H9 (cell line): ENCODE results near the gene COL5A3. TPM values are rescaled to one million over a fixed set of nuclear protein-coding genes. Genes with fewer than 3 reads are reported as not detected.

ENCODE experiments used
- DNase-seq: peaks from one replicate; pipeline ENCODE4 v3.0.0-alpha.2; 2017
- H2AFZ ChIP-seq: one replicate; pipeline ENCODE4 v1.6.1; 2013; ENCODE audit warnings: mild to moderate bottlenecking, low read length, control low read depth, moderate library complexity
- H2AK5ac ChIP-seq: 2 replicates; pipeline ENCODE4 v1.6.1; 2013; ENCODE audit warnings: low read length, control low read depth, mixed read lengths; ENCODE audit not compliant: insufficient read length
- H2BK120ac ChIP-seq: one replicate; pipeline ENCODE4 v1.6.1; 2013; ENCODE audit warnings: low read depth, mild to moderate bottlenecking, low read length, control low read depth, inconsistent platforms; ENCODE audit not compliant: poor library complexity, severe bottlenecking
- H2BK12ac ChIP-seq: 2 replicates; pipeline ENCODE4 v1.6.1; 2013; ENCODE audit warnings: low read length, control low read depth, mixed read lengths, low read depth; ENCODE audit not compliant: insufficient read length
- H2BK15ac ChIP-seq: 2 replicates; pipeline ENCODE4 v1.6.1; 2013; ENCODE audit warnings: low read depth, low read length, control low read depth
- H2BK20ac ChIP-seq: one replicate; pipeline ENCODE4 v1.6.1; 2013; ENCODE audit warnings: low read depth, mild to moderate bottlenecking, low read length, control low read depth, inconsistent platforms; ENCODE audit not compliant: poor library complexity, severe bottlenecking
- H2BK5ac ChIP-seq: 2 replicates; pipeline ENCODE4 v1.6.1; 2013; ENCODE audit warnings: low read length, control low read depth, mixed read lengths; ENCODE audit not compliant: insufficient read length
- H3K14ac ChIP-seq: 2 replicates; pipeline ENCODE4 v1.6.1; 2013; ENCODE audit warnings: low read length, control low read depth; ENCODE audit not compliant: insufficient read depth
- H3K18ac ChIP-seq: 2 replicates; pipeline ENCODE4 v1.6.1; 2013; ENCODE audit warnings: low read depth, mild to moderate bottlenecking, mixed read lengths, low read length, control low read depth; ENCODE audit not compliant: insufficient read length
- H3K23ac ChIP-seq: 2 replicates; pipeline ENCODE4 v1.6.1; 2013; ENCODE audit warnings: low read length, control low read depth, mixed read lengths, low read depth; ENCODE audit not compliant: insufficient read length
- H3K23me2 ChIP-seq: 2 replicates; pipeline ENCODE4 v1.6.1; 2013; ENCODE audit warnings: low read depth, mild to moderate bottlenecking, mixed read lengths, low read length, control low read depth; ENCODE audit not compliant: insufficient read length, poor library complexity, severe bottlenecking
- H3K27ac ChIP-seq: 2 replicates; pipeline ENCODE4 v1.5.1; 2013; ENCODE audit warnings: low read length, control low read depth, mixed read lengths, low read depth; ENCODE audit not compliant: insufficient read length
- H3K27me3 ChIP-seq: 2 replicates; pipeline ENCODE4 v1.6.1; 2013; ENCODE audit warnings: low read length, control low read depth, inconsistent platforms; ENCODE audit not compliant: insufficient read depth
- H3K4ac ChIP-seq: 2 replicates; pipeline ENCODE4 v1.6.1; 2013; ENCODE audit warnings: low read depth, mild to moderate bottlenecking, control low read depth, inconsistent platforms, low read length, moderate library complexity
- H3K4me1 ChIP-seq: 2 replicates; pipeline ENCODE4 v1.6.1; 2013; ENCODE audit warnings: low read length, control low read depth, inconsistent platforms; ENCODE audit not compliant: insufficient read depth
- H3K4me2 ChIP-seq: 2 replicates; pipeline ENCODE4 v1.6.1; 2013; ENCODE audit warnings: low read length, control low read depth, mixed read lengths; ENCODE audit not compliant: insufficient read length, insufficient read depth
- H3K56ac ChIP-seq: 2 replicates; pipeline ENCODE4 v1.6.1; 2013; ENCODE audit warnings: low read depth, mild to moderate bottlenecking, mixed read lengths, low read length, control low read depth; ENCODE audit not compliant: insufficient read length
- H3K79me1 ChIP-seq: 2 replicates; pipeline ENCODE4 v1.6.1; 2013; ENCODE audit warnings: low read depth, mild to moderate bottlenecking, moderate library complexity, low read length, control low read depth, inconsistent platforms; ENCODE audit not compliant: insufficient read depth, poor library complexity, severe bottlenecking
- H3K79me2 ChIP-seq: 2 replicates; pipeline ENCODE4 v1.6.1; 2013; ENCODE audit warnings: low read length, control low read depth, inconsistent platforms; ENCODE audit not compliant: insufficient read depth
- H3K9ac ChIP-seq: 2 replicates; pipeline ENCODE4 v1.6.1; 2013; ENCODE audit warnings: low read length, control low read depth, mixed read lengths; ENCODE audit not compliant: insufficient read length; ENCODE audit errors: extremely low read depth
- H3K9me3 ChIP-seq: one replicate; pipeline ENCODE4 v1.6.1; 2013; ENCODE audit warnings: low read depth, low read length, inconsistent platforms; ENCODE audit not compliant: control insufficient read depth
- H3T11ph ChIP-seq: one replicate; pipeline ENCODE4 v1.6.1; 2013; ENCODE audit warnings: mild to moderate bottlenecking, low read length, control low read depth, inconsistent platforms
- H4K20me1 ChIP-seq: one replicate; pipeline ENCODE4 v1.6.1; 2013; ENCODE audit not compliant: control insufficient read depth, insufficient read length, insufficient read depth
- H4K5ac ChIP-seq: 2 replicates; pipeline ENCODE4 v1.6.1; 2013; ENCODE audit warnings: low read depth, mild to moderate bottlenecking, mixed read lengths, low read length, control low read depth; ENCODE audit not compliant: insufficient read length
- H4K8ac ChIP-seq: replicated peaks from 2 replicates; pipeline ENCODE4 v1.6.1; 2013; ENCODE audit warnings: low read length, control low read depth, mixed read lengths, low read depth; ENCODE audit not compliant: insufficient read length
- H4K91ac ChIP-seq: 2 replicates; pipeline ENCODE4 v1.6.1; 2013; ENCODE audit warnings: low read depth, mild to moderate bottlenecking, moderate library complexity, mixed read lengths, low read length, control low read depth; ENCODE audit not compliant: insufficient read length
- H3K27ac Mint-ChIP-seq, 3 experiments: 2 replicates in 2 of 3; 3 replicates in 1 of 3; pipeline ENCODE4 v1.8.0; 2020 to 2021; ENCODE audit warnings: mixed read lengths in 3 of 3, mild to moderate bottlenecking in 1 of 3, moderate library complexity in 1 of 3
- H3K27me3 Mint-ChIP-seq: 2 replicates; pipeline ENCODE4 v1.8.0; 2021; ENCODE audit warnings: low read depth, mild to moderate bottlenecking, moderate library complexity, mixed read lengths
- H3K36me3 Mint-ChIP-seq, 3 experiments: 2 replicates in 2 of 3; 3 replicates in 1 of 3; pipeline ENCODE4 v1.8.0; 2020 to 2021; ENCODE audit warnings: low read depth in 3 of 3, mixed read lengths in 3 of 3; ENCODE audit not compliant: insufficient read depth in 1 of 3
- H3K4me1 Mint-ChIP-seq, 2 experiments: 2 replicates each; pipeline ENCODE4 v1.8.0; 2020; ENCODE audit warnings: mixed read lengths in 2 of 2
- H3K4me3 Mint-ChIP-seq, 2 experiments: 2 replicates in 1 of 2; 3 replicates in 1 of 2; pipeline ENCODE4 v1.8.0; 2020 to 2021; ENCODE audit warnings: mild to moderate bottlenecking in 2 of 2, mixed read lengths in 2 of 2, moderate library complexity in 1 of 2
- H3K9me3 Mint-ChIP-seq, 2 experiments: 2 replicates in 1 of 2; 3 replicates in 1 of 2; pipeline ENCODE4 v1.8.0; 2020; ENCODE audit warnings: mild to moderate bottlenecking in 2 of 2, mixed read lengths in 2 of 2, moderate library complexity in 1 of 2
- WGBS: extraction: QIAGEN DNeasy Blood & Tissue Kit; methylation state at CpG from one replicate; pipeline ENCODE4 v1.1.7; 2013; ENCODE audit warnings: missing lambda C conversion rate, low lambda C conversion rate, mixed read lengths; ENCODE audit not compliant: insufficient read length; ENCODE audit errors: extremely low coverage; 5-methylcytosine and 5-hydroxymethylcytosine counted together
- total RNA-seq: library from RNA; stranded (reverse); gene quantifications from 2 replicates; pipeline ENCODE4 v1.2.1, GENCODE V29; 2021
- TF ChIP-seq, protein P1 (sequence below): fragments of 200-600 bp; sonication (generic); conservative IDR thresholded peaks from 3 replicates; pipeline ENCODE4 v1.8.0; 2021; ENCODE audit warnings: antibody characterized with exemption, mild to moderate bottlenecking

COL5A3 gene
- total RNA-seq, 1 experiment from 2014 or later: 0.72 TPM

- no peak overlapping the region for H3K27ac Mint-ChIP-seq
- no peak overlapping the region for H3K4me3 Mint-ChIP-seq
- peaks cover 33% of the 10 kb centered on the region for H3K27me3 Mint-ChIP-seq
- Histone ChIP-seq H3K79me1 (no peaks in the 10 kb centered on the region), H3K4me1 (peaks cover 2% of the 10 kb centered on the region; the same call in 1 of the 2 replicates), H3K9ac (no peak overlapping the region), H3K14ac (no peak overlapping the region), H4K91ac (no peak overlapping the region), H3K27me3 (peaks cover 2% of the 10 kb centered on the region; the same call in 1 of the 2 replicates), H3K4me2 (no peak overlapping the region), H3K23ac (no peak overlapping the region), H2AK5ac (no peak overlapping the region), H4K8ac (no peak overlapping the region), H2BK20ac (no peak overlapping the region), H2BK15ac (no peak overlapping the region), H3K23me2 (no peaks in the 10 kb centered on the region), H2BK5ac (no peak overlapping the region), H3K27ac (no peak overlapping the region), H3K9me3 (no peaks in the 10 kb centered on the region), H2BK12ac (no peak overlapping the region), H3K4ac (no peak overlapping the region), H2AFZ (no peak overlapping the region), H2BK120ac (no peak overlapping the region), H4K20me1 (no peaks in the 10 kb centered on the region), H4K5ac (no peak overlapping the region), H3K18ac (no peak overlapping the region), H3K56ac (no peak overlapping the region), H3K79me2 (no peaks in the 10 kb centered on the region), H3T11ph (no peak overlapping the region)
- TF ChIP-seq, protein P1, sequence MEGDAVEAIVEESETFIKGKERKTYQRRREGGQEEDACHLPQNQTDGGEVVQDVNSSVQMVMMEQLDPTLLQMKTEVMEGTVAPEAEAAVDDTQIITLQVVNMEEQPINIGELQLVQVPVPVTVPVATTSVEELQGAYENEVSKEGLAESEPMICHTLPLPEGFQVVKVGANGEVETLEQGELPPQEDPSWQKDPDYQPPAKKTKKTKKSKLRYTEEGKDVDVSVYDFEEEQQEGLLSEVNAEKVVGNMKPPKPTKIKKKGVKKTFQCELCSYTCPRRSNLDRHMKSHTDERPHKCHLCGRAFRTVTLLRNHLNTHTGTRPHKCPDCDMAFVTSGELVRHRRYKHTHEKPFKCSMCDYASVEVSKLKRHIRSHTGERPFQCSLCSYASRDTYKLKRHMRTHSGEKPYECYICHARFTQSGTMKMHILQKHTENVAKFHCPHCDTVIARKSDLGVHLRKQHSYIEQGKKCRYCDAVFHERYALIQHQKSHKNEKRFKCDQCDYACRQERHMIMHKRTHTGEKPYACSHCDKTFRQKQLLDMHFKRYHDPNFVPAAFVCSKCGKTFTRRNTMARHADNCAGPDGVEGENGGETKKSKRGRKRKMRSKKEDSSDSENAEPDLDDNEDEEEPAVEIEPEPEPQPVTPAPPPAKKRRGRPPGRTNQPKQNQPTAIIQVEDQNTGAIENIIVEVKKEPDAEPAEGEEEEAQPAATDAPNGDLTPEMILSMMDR: no peak
- peaks cover 0 to 5% (median 2%) of the 10 kb centered on the region in 3 experiments; a peak in 3 of 7 replicates for H3K36me3 Mint-ChIP-seq
- DNase-seq: no peak
- peaks cover 8 to 10% of the 10 kb centered on the region in 2 experiments for H3K9me3 Mint-ChIP-seq
- WGBS: no CpG with 5 or more reads among the region's 6 CpGs
- peaks cover 11 to 23% of the 10 kb centered on the region in 2 experiments for H3K4me1 Mint-ChIP-seq
Observed at GRCh38 chr19:9943744-9944143, 66.6 kb downstream of the COL5A3 start.
